DND-41 (cell line): ENCODE data around the gene ABCA8.

Source experiments
- ATAC-seq: fragments of 200-7000 bp; cut with Tn5 transposase; 3 replicates; pipeline ENCODE4 v1.9.1; 2021; ENCODE audit warnings: low read depth; ENCODE audit not compliant: insufficient read depth
- DNase-seq: peaks from one replicate; pipeline ENCODE4 v3.0.0-alpha.2; 2020
- H2AFZ ChIP-seq: 2 replicates; pipeline ENCODE4 v1.6.0; 2012; ENCODE audit warnings: low read depth, low read length
- H3K27ac ChIP-seq: 2 replicates; pipeline ENCODE4 v1.5.1; 2012; ENCODE audit warnings: low read length, inconsistent platforms
- H3K27me3 ChIP-seq: fragments of 200-600 bp; sonication (generic); 2 replicates; pipeline ENCODE4 v1.6.0; 2012; ENCODE audit warnings: low read length, mild to moderate bottlenecking, inconsistent platforms; ENCODE audit not compliant: insufficient read depth, poor library complexity
- H3K36me3 ChIP-seq: 2 replicates; pipeline ENCODE4 v1.5.1; 2012; ENCODE audit warnings: low read length, inconsistent platforms; ENCODE audit not compliant: insufficient read depth
- H3K4me1 ChIP-seq: 2 replicates; pipeline ENCODE4 v1.5.1; 2012; ENCODE audit warnings: mild to moderate bottlenecking, low read length; ENCODE audit not compliant: insufficient read depth
- H3K4me2 ChIP-seq: 2 replicates; pipeline ENCODE4 v1.6.0; 2012; ENCODE audit warnings: mild to moderate bottlenecking, moderate library complexity, low read length, inconsistent platforms; ENCODE audit not compliant: insufficient read depth
- H3K4me3 ChIP-seq, 2 experiments: fragments of 200-600 bp in 1 of 2; shearing (Covaris generic) in 1 of 2; 2 replicates each; pipeline ENCODE4 v1.5.1; 2012 to 2016; ENCODE audit warnings: inconsistent platforms in 2 of 2, low read length in 2 of 2, mild to moderate bottlenecking in 2 of 2, low read depth in 1 of 2, moderate library complexity in 1 of 2
- H3K79me2 ChIP-seq: 2 replicates; pipeline ENCODE4 v1.6.0; 2012; ENCODE audit warnings: low read length, inconsistent platforms; ENCODE audit not compliant: insufficient read depth
- H3K9ac ChIP-seq: 2 replicates; pipeline ENCODE4 v1.6.0; 2012; ENCODE audit warnings: low read depth, mild to moderate bottlenecking, inconsistent platforms, low read length, moderate library complexity
- H3K9me3 ChIP-seq: 2 replicates; pipeline ENCODE4 v1.5.1; 2012; ENCODE audit warnings: low read length, moderate library complexity, mild to moderate bottlenecking, inconsistent platforms; ENCODE audit not compliant: insufficient read depth, severe bottlenecking
- H4K20me1 ChIP-seq: 2 replicates; pipeline ENCODE4 v1.6.0; 2012; ENCODE audit warnings: low read length; ENCODE audit not compliant: insufficient read depth
- EZH2 ChIP-seq: IDR thresholded peaks from 3 replicates; pipeline ENCODE4 v1.6.1; 2012; ENCODE audit warnings: borderline replicate concordance, low read depth, mild to moderate bottlenecking, moderate library complexity, low read length, inconsistent platforms; ENCODE audit not compliant: severe bottlenecking
- TF ChIP-seq, protein P1 (sequence below): IDR thresholded peaks from 2 replicates; pipeline ENCODE4 v1.5.1; 2012; ENCODE audit warnings: borderline replicate concordance, low read length, moderate library complexity, mild to moderate bottlenecking; ENCODE audit not compliant: poor library complexity, severe bottlenecking; ENCODE audit errors: extremely low read depth

ABCA8 gene

DNA sequence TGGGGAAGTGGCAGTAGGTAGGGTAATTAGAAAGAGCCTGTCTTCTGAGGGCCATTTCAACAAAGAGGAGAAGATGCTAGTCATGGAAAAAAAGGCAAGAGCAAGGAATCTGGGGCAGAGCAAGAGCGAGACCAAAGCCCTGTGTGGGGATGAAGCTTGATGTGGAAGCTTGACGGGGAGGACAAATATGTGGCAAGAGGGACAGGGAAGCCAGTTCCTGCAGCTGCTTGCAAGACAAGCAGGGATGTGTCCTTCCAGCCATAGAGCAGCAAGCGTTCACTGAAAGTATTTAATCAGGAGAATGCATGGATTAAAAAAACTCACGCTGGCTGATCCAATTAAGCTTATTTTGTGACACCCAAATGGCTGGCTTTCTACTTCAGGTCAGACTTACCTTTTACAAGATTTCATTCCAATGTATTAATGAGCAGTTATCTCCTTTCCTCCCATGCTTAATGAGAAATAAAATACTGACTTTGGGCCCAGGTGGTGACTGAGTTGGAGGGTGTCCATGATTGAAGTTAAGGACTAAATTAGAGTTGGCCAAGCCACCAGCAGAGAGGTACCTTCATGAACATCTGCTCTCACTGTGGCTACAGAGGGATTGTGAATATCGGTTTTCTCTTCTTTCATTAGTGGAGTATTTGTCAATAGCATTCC lies 76.8 kb downstream of the ABCA8 start:
- H3K79me2 ChIP-seq: no peaks in the 10 kb centered on the region
- no peak overlapping the region for H3K4me2 ChIP-seq
- H3K4me3 ChIP-seq: no peak overlapping the region
- TF ChIP-seq EZH2: no peak
- TF ChIP-seq, protein P1, sequence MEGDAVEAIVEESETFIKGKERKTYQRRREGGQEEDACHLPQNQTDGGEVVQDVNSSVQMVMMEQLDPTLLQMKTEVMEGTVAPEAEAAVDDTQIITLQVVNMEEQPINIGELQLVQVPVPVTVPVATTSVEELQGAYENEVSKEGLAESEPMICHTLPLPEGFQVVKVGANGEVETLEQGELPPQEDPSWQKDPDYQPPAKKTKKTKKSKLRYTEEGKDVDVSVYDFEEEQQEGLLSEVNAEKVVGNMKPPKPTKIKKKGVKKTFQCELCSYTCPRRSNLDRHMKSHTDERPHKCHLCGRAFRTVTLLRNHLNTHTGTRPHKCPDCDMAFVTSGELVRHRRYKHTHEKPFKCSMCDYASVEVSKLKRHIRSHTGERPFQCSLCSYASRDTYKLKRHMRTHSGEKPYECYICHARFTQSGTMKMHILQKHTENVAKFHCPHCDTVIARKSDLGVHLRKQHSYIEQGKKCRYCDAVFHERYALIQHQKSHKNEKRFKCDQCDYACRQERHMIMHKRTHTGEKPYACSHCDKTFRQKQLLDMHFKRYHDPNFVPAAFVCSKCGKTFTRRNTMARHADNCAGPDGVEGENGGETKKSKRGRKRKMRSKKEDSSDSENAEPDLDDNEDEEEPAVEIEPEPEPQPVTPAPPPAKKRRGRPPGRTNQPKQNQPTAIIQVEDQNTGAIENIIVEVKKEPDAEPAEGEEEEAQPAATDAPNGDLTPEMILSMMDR: no peak
- peaks cover 16% of the 10 kb centered on the region for H3K9me3 ChIP-seq
- H3K9ac ChIP-seq: no peak overlapping the region
- ATAC-seq (no peak), DNase-seq (no peak)
- H3K36me3 ChIP-seq: no peaks in the 10 kb centered on the region
- H3K27me3 ChIP-seq: no peaks in the 10 kb centered on the region
- no peaks in the 10 kb centered on the region for H3K4me1 ChIP-seq
- no peaks in the 10 kb centered on the region for H4K20me1 ChIP-seq
- no peak overlapping the region for H2AFZ ChIP-seq
- no peak overlapping the region for H3K27ac ChIP-seq

DNA sequence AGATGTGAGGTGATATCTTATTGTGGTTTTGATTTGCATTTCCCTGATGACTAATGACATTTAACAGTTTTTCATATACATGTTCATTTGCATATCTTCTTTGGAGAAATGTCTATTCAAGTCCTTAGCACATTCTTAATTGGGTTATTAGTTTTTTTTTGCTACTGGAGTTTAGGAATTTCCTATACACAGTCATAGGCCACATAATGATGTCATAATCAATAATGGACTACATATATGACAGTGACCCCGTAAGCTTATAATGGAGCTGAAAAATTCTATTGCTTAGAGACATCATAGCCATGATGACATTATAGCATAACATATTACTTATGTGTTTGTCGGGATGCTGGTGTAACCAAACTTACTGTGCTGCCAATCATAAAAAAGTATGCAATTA lies 83.7 kb downstream of the ABCA8 start:
- Histone ChIP-seq H4K20me1 (no peaks in the 10 kb centered on the region), H3K9ac (no peak overlapping the region), H2AFZ (no peak overlapping the region)

DNA sequence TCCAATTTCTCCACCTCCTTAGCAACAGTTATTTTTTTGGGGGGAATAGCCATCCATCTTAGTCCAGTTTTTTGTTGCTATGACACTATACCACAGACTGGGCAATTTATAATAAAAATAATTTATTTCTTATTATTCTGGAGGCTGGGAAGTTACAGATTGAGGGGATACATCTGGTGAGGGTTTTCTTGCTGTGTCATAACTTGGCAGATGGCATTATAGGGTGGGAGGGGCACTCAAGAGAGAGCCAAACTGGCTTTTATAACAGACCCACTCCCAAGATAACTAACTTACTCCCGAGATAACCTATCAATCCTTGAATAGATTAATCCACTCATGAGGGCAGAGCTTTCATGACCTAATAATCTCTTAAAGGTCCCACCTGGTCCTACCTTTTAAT lies 84.2 kb downstream of the ABCA8 start:
- H3K9ac ChIP-seq: no peak overlapping the region
- H2AFZ ChIP-seq: no peak overlapping the region
- H4K20me1 ChIP-seq: no peaks in the 10 kb centered on the region
- no peak overlapping the region for H3K4me3 ChIP-seq
- H3K36me3 ChIP-seq: no peaks in the 10 kb centered on the region
- ATAC-seq: no peak
- no peaks in the 10 kb centered on the region for H3K9me3 ChIP-seq
- no peak for TF ChIP-seq EZH2
- TF ChIP-seq, protein P1: no peak
- DNase-seq: no peak
- H3K79me2 ChIP-seq: no peaks in the 10 kb centered on the region
- H3K4me2 ChIP-seq: no peak overlapping the region
- H3K27me3 ChIP-seq: no peaks in the 10 kb centered on the region
- no peaks in the 10 kb centered on the region for H3K4me1 ChIP-seq
- no peak overlapping the region for H3K27ac ChIP-seq

More for the DNA sequence above, 83.7 kb downstream of the ABCA8 start:
- H3K4me1 ChIP-seq: no peaks in the 10 kb centered on the region
- H3K79me2 ChIP-seq: no peaks in the 10 kb centered on the region
- H3K4me3 ChIP-seq: no peak overlapping the region
- H3K36me3 ChIP-seq: no peaks in the 10 kb centered on the region
- no peak overlapping the region for H3K4me2 ChIP-seq
- H3K27me3 ChIP-seq: no peaks in the 10 kb centered on the region
- ATAC-seq (no peak), DNase-seq (no peak)
- TF ChIP-seq, protein P1: no peak
- no peak for TF ChIP-seq EZH2
- H3K9me3 ChIP-seq: no peaks in the 10 kb centered on the region
- no peak overlapping the region for H3K27ac ChIP-seq
